Loucy (cell line): Measurements from ENCODE around the gene PMFBP1.

Experiments used
- H2AFZ ChIP-seq: fragments of 200-600 bp; sonication (generic); 2 replicates; pipeline ENCODE4 v1.6.0; 2016; ENCODE audit warnings: antibody characterized with exemption, mild to moderate bottlenecking, low read length, moderate library complexity
- H3F3A ChIP-seq: fragments of 200-600 bp; 2 replicates; pipeline ENCODE4 v1.6.0; 2016; ENCODE audit warnings: antibody characterized with exemption, low read depth, mild to moderate bottlenecking
- H3K27me3 ChIP-seq: fragments of 200-600 bp; sonication (generic); 2 replicates; pipeline ENCODE4 v1.6.1; 2014; ENCODE audit warnings: low read length, mild to moderate bottlenecking; ENCODE audit not compliant: insufficient read depth, poor library complexity, severe bottlenecking
- H3K36me3 ChIP-seq: fragments of 200-600 bp; sonication (generic); 2 replicates; pipeline ENCODE4 v1.6.1; 2016; ENCODE audit warnings: low read length; ENCODE audit not compliant: insufficient read depth
- H3K4me1 ChIP-seq: fragments of 200-600 bp; sonication (generic); 2 replicates; pipeline ENCODE4 v1.5.1; 2014; ENCODE audit warnings: low read length, mild to moderate bottlenecking; ENCODE audit not compliant: insufficient read depth, poor library complexity, severe bottlenecking
- H3K4me2 ChIP-seq: fragments of 200-600 bp; sonication (generic); 2 replicates; pipeline ENCODE4 v1.6.0; 2014; ENCODE audit warnings: antibody characterized with exemption, low read length, low read depth, mild to moderate bottlenecking; ENCODE audit not compliant: poor library complexity, severe bottlenecking
- H3K4me3 ChIP-seq: fragments of 200-600 bp; sonication (generic); 2 replicates; pipeline ENCODE4 v1.5.1; 2014; ENCODE audit warnings: low read length, mild to moderate bottlenecking, mixed read lengths; ENCODE audit not compliant: poor library complexity, severe bottlenecking
- H3K79me2 ChIP-seq: fragments of 200-600 bp; sonication (generic); 2 replicates; pipeline ENCODE4 v1.6.1; 2014; ENCODE audit warnings: low read length; ENCODE audit not compliant: insufficient read depth
- H3K9ac ChIP-seq: fragments of 200-600 bp; sonication (generic); 2 replicates; pipeline ENCODE4 v1.6.0; 2014; ENCODE audit warnings: mild to moderate bottlenecking, low read depth, low read length, moderate library complexity; ENCODE audit not compliant: poor library complexity, severe bottlenecking
- H3K9me2 ChIP-seq: fragments of 200-600 bp; sonication (generic); replicated peaks from 2 replicates; pipeline ENCODE4 v1.6.1; 2016; ENCODE audit warnings: low read depth, low read length, mixed read lengths
- H3K9me3 ChIP-seq: fragments of 200-600 bp; sonication (generic); 2 replicates; pipeline ENCODE4 v1.6.1; 2014; ENCODE audit warnings: mild to moderate bottlenecking, antibody characterized with exemption, low read length, low read depth; ENCODE audit not compliant: insufficient read depth
- H4K20me1 ChIP-seq: fragments of 200-600 bp; sonication (generic); 2 replicates; pipeline ENCODE4 v1.6.0; 2014; ENCODE audit warnings: antibody characterized with exemption, low read length, mild to moderate bottlenecking; ENCODE audit not compliant: insufficient read depth, poor library complexity, severe bottlenecking
- EZH2phosphoT487 ChIP-seq: fragments of 200-600 bp; IDR thresholded peaks from 2 replicates; pipeline ENCODE4 v1.6.1; 2018; ENCODE audit warnings: antibody characterized with exemption, mild to moderate bottlenecking, moderate library complexity, borderline replicate concordance
- TF ChIP-seq, protein P1 (sequence below): fragments of 200-600 bp; sonication (generic); conservative IDR thresholded peaks from 2 replicates; pipeline ENCODE4 v1.5.1; 2014; ENCODE audit warnings: mild to moderate bottlenecking, antibody characterized with exemption, low read length

PMFBP1 gene

DNA sequence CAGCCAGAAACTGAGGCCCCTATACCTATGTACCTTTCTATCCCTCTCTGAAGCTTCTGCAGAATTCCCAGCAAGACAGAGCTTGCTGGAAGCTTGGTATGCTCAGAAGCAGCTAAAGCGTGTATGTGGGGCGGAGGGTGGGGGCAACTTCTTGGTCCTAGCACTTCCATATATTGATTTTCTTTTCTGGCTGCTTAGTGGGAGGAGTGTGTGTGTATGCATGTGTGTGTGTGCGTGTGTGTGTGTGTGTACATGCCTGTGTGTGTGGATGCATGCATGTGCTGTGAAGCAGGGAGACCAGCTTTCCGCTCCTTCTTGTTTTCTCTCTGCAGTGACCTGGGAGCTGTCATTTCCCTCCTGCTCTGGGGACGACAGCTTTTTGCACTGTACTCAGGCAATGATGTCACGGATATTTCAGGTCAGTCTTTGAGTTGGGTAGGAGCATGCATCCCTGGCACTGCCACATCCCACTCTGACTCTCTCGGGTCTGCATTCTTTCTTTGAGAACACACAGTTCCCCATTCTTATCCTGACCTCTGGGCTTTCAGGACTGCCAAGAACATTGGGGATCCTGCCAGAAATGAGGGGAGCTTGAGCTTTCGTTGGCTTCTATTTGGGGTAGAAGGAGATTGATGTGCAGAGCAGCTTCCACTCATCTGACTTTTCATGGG is 98.3 kb downstream of the PMFBP1 start:
- H3K4me3 ChIP-seq: no peak overlapping the region
- H3K9ac ChIP-seq: no peak overlapping the region
- H3K27me3 ChIP-seq: no peaks in the 10 kb centered on the region
- H3K4me1 ChIP-seq: no peaks in the 10 kb centered on the region
- H3K79me2 ChIP-seq: no peaks in the 10 kb centered on the region
- H3K9me3 ChIP-seq: no peaks in the 10 kb centered on the region
- no peaks in the 10 kb centered on the region for H3F3A ChIP-seq
- H4K20me1 ChIP-seq: no peaks in the 10 kb centered on the region
- no peak overlapping the region for H2AFZ ChIP-seq
- no peak overlapping the region for H3K4me2 ChIP-seq
- TF ChIP-seq, protein P1, sequence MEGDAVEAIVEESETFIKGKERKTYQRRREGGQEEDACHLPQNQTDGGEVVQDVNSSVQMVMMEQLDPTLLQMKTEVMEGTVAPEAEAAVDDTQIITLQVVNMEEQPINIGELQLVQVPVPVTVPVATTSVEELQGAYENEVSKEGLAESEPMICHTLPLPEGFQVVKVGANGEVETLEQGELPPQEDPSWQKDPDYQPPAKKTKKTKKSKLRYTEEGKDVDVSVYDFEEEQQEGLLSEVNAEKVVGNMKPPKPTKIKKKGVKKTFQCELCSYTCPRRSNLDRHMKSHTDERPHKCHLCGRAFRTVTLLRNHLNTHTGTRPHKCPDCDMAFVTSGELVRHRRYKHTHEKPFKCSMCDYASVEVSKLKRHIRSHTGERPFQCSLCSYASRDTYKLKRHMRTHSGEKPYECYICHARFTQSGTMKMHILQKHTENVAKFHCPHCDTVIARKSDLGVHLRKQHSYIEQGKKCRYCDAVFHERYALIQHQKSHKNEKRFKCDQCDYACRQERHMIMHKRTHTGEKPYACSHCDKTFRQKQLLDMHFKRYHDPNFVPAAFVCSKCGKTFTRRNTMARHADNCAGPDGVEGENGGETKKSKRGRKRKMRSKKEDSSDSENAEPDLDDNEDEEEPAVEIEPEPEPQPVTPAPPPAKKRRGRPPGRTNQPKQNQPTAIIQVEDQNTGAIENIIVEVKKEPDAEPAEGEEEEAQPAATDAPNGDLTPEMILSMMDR: no peak
- no peaks in the 10 kb centered on the region for H3K36me3 ChIP-seq
- H3K9me2 ChIP-seq: no peaks in the 10 kb centered on the region

DNA sequence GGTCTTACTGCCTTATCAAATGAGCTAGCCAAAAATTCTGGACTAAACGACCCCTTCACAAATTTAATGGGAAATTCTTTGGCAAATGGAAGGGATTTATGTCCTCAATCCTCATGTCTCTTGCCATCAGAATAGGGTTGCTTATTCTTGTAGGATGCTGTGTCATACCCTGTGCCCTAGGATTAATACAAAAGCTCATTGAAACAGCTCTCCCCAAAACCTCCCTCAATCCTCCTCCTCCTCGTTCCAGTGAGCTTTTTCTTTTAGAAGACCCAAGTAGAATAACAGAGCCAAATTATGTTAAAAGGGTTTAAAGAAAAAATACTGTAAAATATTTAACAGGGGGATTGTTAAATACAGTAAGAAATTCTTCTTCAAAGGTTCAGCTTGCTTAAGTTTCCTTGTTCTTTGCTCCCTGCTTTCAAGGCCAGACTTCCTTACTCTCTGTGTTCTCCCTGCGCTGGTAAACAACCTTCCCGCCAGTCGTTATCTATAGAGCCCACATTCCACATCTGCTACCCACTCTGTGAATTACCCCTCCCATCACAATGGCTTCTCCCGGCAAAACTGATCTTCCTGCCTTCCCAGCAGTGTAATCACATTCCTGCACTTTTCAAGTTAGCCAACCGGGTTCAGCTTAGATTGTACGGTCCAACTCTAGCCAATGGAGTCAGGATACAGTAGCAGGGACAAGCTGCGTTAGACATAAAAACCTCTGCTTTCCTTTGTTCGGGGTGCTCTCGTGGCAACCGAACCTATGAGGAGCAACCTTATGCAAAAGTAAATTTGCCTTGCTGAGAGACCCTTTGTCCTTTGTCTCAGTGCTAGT is 99.2 kb downstream of the PMFBP1 start:
- no peaks in the 10 kb centered on the region for H4K20me1 ChIP-seq
- H3K9me3 ChIP-seq: no peaks in the 10 kb centered on the region
- no peaks in the 10 kb centered on the region for H3K4me1 ChIP-seq
- no peak overlapping the region for H3K4me3 ChIP-seq
- no peaks in the 10 kb centered on the region for H3K27me3 ChIP-seq
- H3K9ac ChIP-seq: no peak overlapping the region
- no peaks in the 10 kb centered on the region for H3K79me2 ChIP-seq
- TF ChIP-seq, protein P1: no peak
- no peak for TF ChIP-seq EZH2phosphoT487
- H3K9me2 ChIP-seq: no peaks in the 10 kb centered on the region
- no peak overlapping the region for H2AFZ ChIP-seq
- no peaks in the 10 kb centered on the region for H3K36me3 ChIP-seq
- no peaks in the 10 kb centered on the region for H3F3A ChIP-seq
- H3K4me2 ChIP-seq: no peak overlapping the region
